B cell (primary cell): ENCODE data around the gene SCGN. TPM values are rescaled to one million over a fixed set of nuclear protein-coding genes. Genes with fewer than 3 reads are reported as not detected.

Experiments
- ATAC-seq: fragments of 200-7000 bp; cut with Tn5 transposase; one replicate; pipeline ENCODE4 v1.10.0; 2021; ENCODE audit warnings: low read depth, mild to moderate bottlenecking, moderate number of reproducible peaks, moderate library complexity
- CTCF ChIA-PET: fragments of 350-600 bp; sonication (Branson Sonifier 250); formaldehyde crosslinking; loops from one replicate; lab custom pipeline; 2021; ENCODE audit warnings: antibody characterized with exemption, inconsistent platforms; lab: Charles Lee
- POLR2A ChIA-PET: fragments of 350-600 bp; sonication (Branson Sonifier 250); formaldehyde crosslinking; loops from one replicate; lab custom pipeline; 2021; ENCODE audit warnings: antibody characterized with exemption; lab: Charles Lee
- DNase-seq: peaks from one replicate; pipeline ENCODE4 v3.0.0; 2013
- H2AFZ ChIP-seq: 2 replicates; pipeline ENCODE4 v1.6.1; 2012; ENCODE audit warnings: mild to moderate bottlenecking, low read depth, low read length; ENCODE audit not compliant: insufficient read depth, poor library complexity, severe bottlenecking
- H3K27ac ChIP-seq, 2 donors: 1 replicate in 1 of 2; 2 replicates in 1 of 2; pipeline ENCODE4 v1.5.1; 2012 to 2013; ENCODE audit warnings: low read length in 2 of 2, mild to moderate bottlenecking in 2 of 2, moderate library complexity in 1 of 2
- H3K27me3 ChIP-seq, 4 experiments: fragments of 200-600 bp in 1 of 4; sonication (generic) in 1 of 4; replicated peaks in 1 of 4; 1 replicate in 2 of 4; 2 replicates in 2 of 4; pipeline versions ENCODE4 v1.6.1 to v1.7.0; 2013 to 2016; ENCODE audit warnings: low read length in 3 of 4, mild to moderate bottlenecking in 2 of 4, mixed read lengths in 1 of 4, moderate library complexity in 1 of 4; ENCODE audit not compliant: insufficient read depth in 4 of 4, control insufficient read depth in 3 of 4; ENCODE audit errors: control extremely low read depth in 1 of 4
- H3K36me3 ChIP-seq, 2 experiments: replicated peaks in 1 of 2; 1 replicate in 1 of 2; 2 replicates in 1 of 2; pipeline versions ENCODE4 v1.6.1 to v1.7.1; 2013; ENCODE audit warnings: low read length in 1 of 2; ENCODE audit not compliant: insufficient read depth in 2 of 2, control insufficient read depth in 1 of 2; ENCODE audit errors: control extremely low read depth in 1 of 2, extremely low read depth in 1 of 2
- H3K4me1 ChIP-seq, 2 donors: fragments of 200-600 bp in 1 of 2; sonication (generic) in 1 of 2; 1 replicate in 1 of 2; 2 replicates in 1 of 2; pipeline versions ENCODE4 v1.5.1 to v1.6.1; 2013 to 2017; ENCODE audit warnings: low read length in 2 of 2; ENCODE audit not compliant: control insufficient read depth in 2 of 2, insufficient read depth in 2 of 2
- H3K4me2 ChIP-seq: replicated peaks from 2 replicates; pipeline ENCODE3; 2012; ENCODE audit warnings: mild to moderate bottlenecking, low read depth, low read length; ENCODE audit not compliant: poor library complexity, severe bottlenecking
- H3K4me3 ChIP-seq, 5 experiments: fragments of 200-600 bp in 1 of 5; sonication (generic) in 1 of 5; 1 replicate in 3 of 5; 2 replicates in 2 of 5; pipeline versions ENCODE4 v1.5.1 to v1.7.0; 2011 to 2016; ENCODE audit warnings: low read length in 4 of 5, mild to moderate bottlenecking in 4 of 5, low read depth in 2 of 5, control low read depth in 1 of 5, moderate library complexity in 1 of 5; ENCODE audit not compliant: insufficient read depth in 1 of 5; ENCODE audit errors: control extremely low read depth in 1 of 5, extremely low read depth in 1 of 5
- H3K79me2 ChIP-seq: fragments of 200-600 bp; sonication (generic); one replicate; pipeline ENCODE4 v1.6.0; 2016; ENCODE audit warnings: low read length; ENCODE audit not compliant: control insufficient read depth, insufficient read depth
- H3K9ac ChIP-seq: fragments of 200-600 bp; sonication (generic); 2 replicates; pipeline ENCODE4 v1.6.1; 2017; ENCODE audit warnings: mild to moderate bottlenecking, low read length, moderate library complexity
- H3K9me3 ChIP-seq, 3 donors: one replicate each; pipeline versions ENCODE4 v1.6.1 to v1.7.1; 2013; ENCODE audit warnings: low read length in 2 of 3; ENCODE audit not compliant: control insufficient read depth in 2 of 3, insufficient read depth in 1 of 3; ENCODE audit errors: control extremely low read depth in 1 of 3
- H4K20me1 ChIP-seq: 2 replicates; pipeline ENCODE4 v1.6.0; 2012; ENCODE audit warnings: mild to moderate bottlenecking, low read length; ENCODE audit not compliant: insufficient read depth, control insufficient read depth, poor library complexity, severe bottlenecking
- H3K27ac Mint-ChIP-seq: one replicate; pipeline ENCODE4 v1.8.0; 2021; ENCODE audit warnings: mixed read lengths
- H3K27me3 Mint-ChIP-seq: one replicate; pipeline ENCODE4 v1.8.0; 2021; ENCODE audit warnings: mixed read lengths
- H3K4me1 Mint-ChIP-seq: one replicate; pipeline ENCODE4 v1.8.0; 2021; ENCODE audit warnings: mixed read lengths
- H3K4me3 Mint-ChIP-seq: one replicate; pipeline ENCODE4 v1.8.0; 2021; ENCODE audit warnings: mixed read lengths
- H3K9me3 Mint-ChIP-seq: one replicate; pipeline ENCODE4 v1.8.0; 2022; ENCODE audit warnings: mixed read lengths; ENCODE audit not compliant: insufficient read depth
- CTCF ChIP-seq: fragments of 200-600 bp; IDR thresholded peaks from one replicate; pipeline ENCODE4 v1.8.0; 2022; ENCODE audit warnings: antibody characterized with exemption, mild to moderate bottlenecking
- EZH2 ChIP-seq: IDR thresholded peaks from 2 replicates; pipeline ENCODE4 v1.6.1; 2012; ENCODE audit warnings: borderline replicate concordance, low read depth, mild to moderate bottlenecking, moderate library complexity, low read length; ENCODE audit not compliant: insufficient read depth, poor library complexity, severe bottlenecking
- WGBS: methylation state at CpG from one replicate; pipeline ENCODE4 v1.1.5; 2013; ENCODE audit warnings: missing lambda C conversion rate; ENCODE audit not compliant: insufficient coverage; 5-methylcytosine and 5-hydroxymethylcytosine counted together
- intact Hi-C: fragments of 100-400 bp; cut with micrococcal nuclease; formaldehyde crosslinking; loops from one replicate; pipeline ENCODE4 v1.10.0; 2022
- polyA plus RNA-seq: library from polyadenylated mRNA; depleted of rRNA; stranded (reverse); fragments of >200 nt; gene quantifications from 2 replicates; pipeline ENCODE4 v1.2.3, GENCODE V29; 2012
- total RNA-seq, 2 donors: library from RNA; stranded (reverse); fragments of 120-200 nt in 1 of 2; gene quantifications; 1 replicate in 1 of 2; 2 replicates in 1 of 2; pipeline versions ENCODE4 v1.2.3 to v1.2.4, GENCODE V29; 2013 to 2022

The SCGN gene
- total and polyA plus RNA-seq, 2 donors (not counting 1 experiment from before 2014, with no cell fraction given) = not detected

GRCh38 chr6:25640446-25640845 is 11.6 kb upstream of the SCGN start:
- no peak for ATAC-seq

GRCh38 chr6:25640891-25641290 is 11.1 kb upstream of the SCGN start:
- intact Hi-C loops = no loop called here
- Histone ChIP-seq H3K79me2 (no peaks in the 10 kb centered on the region), H3K4me3 (no peak overlapping the region), H4K20me1 (no peaks in the 10 kb centered on the region), H3K4me1 (no peaks in the 10 kb centered on the region), H3K27me3 (peaks cover 0 to 21% (median 11%) of the 10 kb centered on the region in 4 experiments), H3K9ac (no peak overlapping the region), H2AFZ (no peak overlapping the region), H3K4me2 (no peak overlapping the region), H3K9me3 (peaks cover 0 to 5% (median 0%) of the 10 kb centered on the region in 3 donors), H3K27ac (no peak overlapping the region), H3K36me3 (no peaks in the 10 kb centered on the region)
- Mint-ChIP-seq H3K27ac (no peak overlapping the region), H3K27me3 (peaks cover 75% of the 10 kb centered on the region), H3K9me3 (peaks cover 2% of the 10 kb centered on the region), H3K4me3 (no peak overlapping the region), H3K4me1 (no peaks in the 10 kb centered on the region)
- CTCF ChIA-PET = no interaction called here
- WGBS = 100% methylated on average over 2 of the region's 4 CpGs
- no peak for TF ChIP-seq CTCF
- TF ChIP-seq EZH2 = no peak
- POLR2A ChIA-PET = no interaction called here
- DNase-seq (no peak), ATAC-seq (no peak)

More at GRCh38 chr6:25640446-25640845, 11.6 kb upstream of the SCGN start:
- no peaks in the 10 kb centered on the region for H3K4me1 ChIP-seq
- no peak overlapping the region for H3K4me3 ChIP-seq
- no peak overlapping the region for H3K9ac ChIP-seq
- peaks cover 0 to 18% (median 11%) of the 10 kb centered on the region in 4 experiments for H3K27me3 ChIP-seq
- no peak overlapping the region for H2AFZ ChIP-seq
- ChIA-PET POLR2A (no interaction called here), CTCF (no interaction called here)
- no peaks in the 10 kb centered on the region for H3K79me2 ChIP-seq
- no peak for DNase-seq
- H3K4me2 ChIP-seq = no peak overlapping the region
- Mint-ChIP-seq H3K4me1 (no peaks in the 10 kb centered on the region), H3K27ac (no peak overlapping the region), H3K4me3 (no peak overlapping the region), H3K27me3 (peaks cover 74% of the 10 kb centered on the region), H3K9me3 (peaks cover 2% of the 10 kb centered on the region)
- WGBS = 98% methylated on average over 4 of the region's 5 CpGs
- no peak overlapping the region for H3K27ac ChIP-seq
- no peak for TF ChIP-seq EZH2
- no peak for TF ChIP-seq CTCF
- no peaks in the 10 kb centered on the region for H3K36me3 ChIP-seq
- peaks cover 0 to 5% (median 0%) of the 10 kb centered on the region in 3 donors for H3K9me3 ChIP-seq
- intact Hi-C loops = no loop called here
- H4K20me1 ChIP-seq = no peaks in the 10 kb centered on the region
